Stomach (tissue), 4 donors: ENCODE measurements around the gene PWWP2A.

Experiments
- EP300 ChIP-seq: sonication (generic); formaldehyde crosslinking; IDR thresholded peaks from one replicate; pipeline ENCODE4 v1.6.1; 2017; ENCODE audit warnings: antibody characterized with exemption
- POLR2A ChIP-seq, 4 donors: fragments of 450-650 bp; IDR thresholded peaks; one replicate each; pipeline ENCODE4 v1.6.1; 2016; ENCODE audit warnings: antibody characterized with exemption in 4 of 4, control low read depth in 2 of 4, mild to moderate bottlenecking in 1 of 4, moderate library complexity in 1 of 4
- POLR2AphosphoS5 ChIP-seq, 3 donors: sonication (generic); formaldehyde crosslinking; IDR thresholded peaks; one replicate each; pipeline ENCODE4 v1.6.1; 2016; ENCODE audit warnings: antibody characterized with exemption in 3 of 3
- TF ChIP-seq, protein P1 (sequence below), 7 experiments: fragments of 450-650 bp in 4 of 7; fragments of 200-600 bp in 3 of 7; sonication (generic) in 3 of 7; IDR thresholded peaks; one replicate each; pipeline ENCODE4 v1.5.1; 2016 to 2019; ENCODE audit warnings: antibody characterized with exemption in 7 of 7, control low read depth in 2 of 7, mild to moderate bottlenecking in 1 of 7

DNA sequence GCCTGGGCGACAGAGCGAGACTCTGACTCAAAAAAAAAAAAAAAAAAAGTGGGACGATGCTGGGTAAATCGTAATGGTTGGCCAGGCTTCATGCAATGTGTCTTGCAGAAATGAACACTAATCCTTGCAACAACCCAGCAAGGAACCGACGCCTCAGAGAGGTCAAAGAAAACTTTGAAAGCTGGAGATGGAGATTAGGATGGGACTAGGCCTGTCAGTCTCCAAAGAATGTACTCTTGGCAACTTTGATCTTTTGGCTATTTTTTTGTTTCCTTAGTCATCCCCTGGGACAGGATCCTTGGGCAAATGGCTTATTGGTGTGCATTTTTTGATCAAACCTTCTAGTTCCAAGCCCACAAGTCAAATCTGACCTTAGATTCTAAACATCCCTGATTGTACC is 10.6 kb upstream of the PWWP2A start:
- no peak for TF ChIP-seq POLR2A (IDR thresholded peaks at IDR 0.05)
- TF ChIP-seq, protein P1, sequence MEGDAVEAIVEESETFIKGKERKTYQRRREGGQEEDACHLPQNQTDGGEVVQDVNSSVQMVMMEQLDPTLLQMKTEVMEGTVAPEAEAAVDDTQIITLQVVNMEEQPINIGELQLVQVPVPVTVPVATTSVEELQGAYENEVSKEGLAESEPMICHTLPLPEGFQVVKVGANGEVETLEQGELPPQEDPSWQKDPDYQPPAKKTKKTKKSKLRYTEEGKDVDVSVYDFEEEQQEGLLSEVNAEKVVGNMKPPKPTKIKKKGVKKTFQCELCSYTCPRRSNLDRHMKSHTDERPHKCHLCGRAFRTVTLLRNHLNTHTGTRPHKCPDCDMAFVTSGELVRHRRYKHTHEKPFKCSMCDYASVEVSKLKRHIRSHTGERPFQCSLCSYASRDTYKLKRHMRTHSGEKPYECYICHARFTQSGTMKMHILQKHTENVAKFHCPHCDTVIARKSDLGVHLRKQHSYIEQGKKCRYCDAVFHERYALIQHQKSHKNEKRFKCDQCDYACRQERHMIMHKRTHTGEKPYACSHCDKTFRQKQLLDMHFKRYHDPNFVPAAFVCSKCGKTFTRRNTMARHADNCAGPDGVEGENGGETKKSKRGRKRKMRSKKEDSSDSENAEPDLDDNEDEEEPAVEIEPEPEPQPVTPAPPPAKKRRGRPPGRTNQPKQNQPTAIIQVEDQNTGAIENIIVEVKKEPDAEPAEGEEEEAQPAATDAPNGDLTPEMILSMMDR (IDR thresholded peaks at IDR 0.05): no peak
- TF ChIP-seq POLR2AphosphoS5 (IDR thresholded peaks at IDR 0.05): no peak
- no peak for TF ChIP-seq EP300
